IMR-90 (cell line): ENCODE data around the gene NUDCD3. TPM values are rescaled to one million over a fixed set of nuclear protein-coding genes. Genes with fewer than 3 reads are reported as not detected.

Source experiments
- ATAC-seq: fragments of 200-7000 bp; cut with Tn5 transposase; 2 replicates; pipeline ENCODE4 v1.9.1; 2020; ENCODE audit warnings: low read depth, mild to moderate bottlenecking, moderate library complexity
- BruUV-seq: library from RNA; stranded (reverse); fragments of 400-500 nt; replicated peaks from 2 replicates; lab custom pipeline; 2021; lab: Mats Ljungman, UMichigan
- CTCF ChIA-PET: fragments of 300-600 bp; formaldehyde crosslinking; extraction: SDS; loops from one replicate; lab custom pipeline; 2021; ENCODE audit warnings: antibody characterized with exemption; lab: Yijun Ruan, JAX
- POLR2A ChIA-PET: fragments of 300-600 bp; sonication (Branson Sonifier 250); formaldehyde crosslinking; loops from one replicate; lab custom pipeline; 2022; ENCODE audit warnings: antibody characterized with exemption; ENCODE audit not compliant: unreplicated experiment; lab: Charles Lee
- DNase-seq: peaks from one replicate; pipeline ENCODE4 v3.0.0; 2013
- H2AFZ ChIP-seq: replicated peaks from 2 replicates; pipeline ENCODE3; 2013; ENCODE audit warnings: low read length, mild to moderate bottlenecking; ENCODE audit not compliant: poor library complexity
- H2AK5ac ChIP-seq: 2 replicates; pipeline ENCODE4 v1.6.1; 2013; ENCODE audit warnings: low read depth, low read length, inconsistent platforms
- H2AK9ac ChIP-seq: replicated peaks from 2 replicates; pipeline ENCODE3; 2013; ENCODE audit warnings: mild to moderate bottlenecking, low read depth, low read length, moderate library complexity; ENCODE audit not compliant: poor library complexity
- H2BK120ac ChIP-seq: 2 replicates; pipeline ENCODE4 v1.6.1; 2013; ENCODE audit warnings: low read depth, low read length, inconsistent platforms
- H2BK15ac ChIP-seq: 3 replicates; pipeline ENCODE4 v1.6.1; 2013; ENCODE audit warnings: low read depth, low read length, inconsistent platforms
- H2BK20ac ChIP-seq: 2 replicates; pipeline ENCODE4 v1.6.1; 2013; ENCODE audit warnings: low read depth, mild to moderate bottlenecking, inconsistent platforms, low read length, moderate library complexity
- H2BK5ac ChIP-seq: 2 replicates; pipeline ENCODE4 v1.6.1; 2013; ENCODE audit warnings: mild to moderate bottlenecking, low read depth, low read length, inconsistent platforms; ENCODE audit not compliant: poor library complexity, severe bottlenecking
- H3K14ac ChIP-seq: replicated peaks from 2 replicates; pipeline ENCODE4 v1.6.1; 2013; ENCODE audit warnings: low read depth, low read length, inconsistent platforms
- H3K18ac ChIP-seq: 2 replicates; pipeline ENCODE4 v1.6.1; 2013; ENCODE audit warnings: low read depth, low read length, control low read depth
- H3K23ac ChIP-seq: 2 replicates; pipeline ENCODE4 v1.6.1; 2013; ENCODE audit warnings: low read depth, low read length, inconsistent platforms
- H3K27ac ChIP-seq: 2 replicates; pipeline ENCODE4 v1.5.1; 2013; ENCODE audit warnings: mild to moderate bottlenecking, control low read depth, low read length; ENCODE audit not compliant: insufficient read depth
- H3K27me3 ChIP-seq: 2 replicates; pipeline ENCODE4 v1.6.1; 2013; ENCODE audit warnings: low read length; ENCODE audit not compliant: control insufficient read depth, insufficient read depth
- H3K36me3 ChIP-seq: 2 replicates; pipeline ENCODE4 v1.6.1; 2013; ENCODE audit warnings: low read length, mixed read lengths; ENCODE audit not compliant: control insufficient read depth, insufficient read depth
- H3K4ac ChIP-seq: 2 replicates; pipeline ENCODE4 v1.6.1; 2013; ENCODE audit warnings: low read depth, low read length, inconsistent platforms
- H3K4me1 ChIP-seq: 2 replicates; pipeline ENCODE4 v1.6.1; 2013; ENCODE audit warnings: low read length, mixed read lengths; ENCODE audit not compliant: control insufficient read depth, insufficient read depth
- H3K4me2 ChIP-seq: 2 replicates; pipeline ENCODE4 v1.6.1; 2013; ENCODE audit warnings: low read depth, mild to moderate bottlenecking, control low read depth, low read length, moderate library complexity
- H3K4me3 ChIP-seq: 2 replicates; pipeline ENCODE4 v1.5.1; 2013; ENCODE audit warnings: low read depth, mild to moderate bottlenecking, control low read depth, low read length, moderate library complexity; ENCODE audit not compliant: insufficient read depth
- H3K56ac ChIP-seq: 2 replicates; pipeline ENCODE4 v1.6.1; 2013; ENCODE audit warnings: low read length, inconsistent platforms; ENCODE audit not compliant: insufficient read depth; ENCODE audit errors: extremely low read depth
- H3K79me1 ChIP-seq, 2 experiments: 2 replicates each; pipeline ENCODE4 v1.6.1; 2013; ENCODE audit warnings: low read length in 2 of 2, inconsistent platforms in 1 of 2, low read depth in 1 of 2
- H3K9ac ChIP-seq: 2 replicates; pipeline ENCODE4 v1.6.1; 2013; ENCODE audit warnings: low read depth, low read length, control low read depth
- H3K9me1 ChIP-seq: 2 replicates; pipeline ENCODE4 v1.6.1; 2013; ENCODE audit warnings: low read length, inconsistent platforms; ENCODE audit not compliant: insufficient read depth
- H3K9me3 ChIP-seq: 2 replicates; pipeline ENCODE4 v1.6.1; 2013; ENCODE audit warnings: low read length; ENCODE audit not compliant: control insufficient read depth, insufficient read depth
- H4K20me1 ChIP-seq: 2 replicates; pipeline ENCODE4 v1.6.1; 2013; ENCODE audit warnings: low read length, inconsistent platforms; ENCODE audit not compliant: insufficient read depth
- H4K5ac ChIP-seq: 2 replicates; pipeline ENCODE4 v1.6.1; 2013; ENCODE audit warnings: mild to moderate bottlenecking, low read depth, low read length, control low read depth
- H4K8ac ChIP-seq, 2 experiments: 2 replicates each; pipeline ENCODE4 v1.6.1; 2013; ENCODE audit warnings: low read depth in 2 of 2, low read length in 2 of 2, control low read depth in 1 of 2, inconsistent platforms in 1 of 2
- H4K91ac ChIP-seq: 2 replicates; pipeline ENCODE4 v1.6.1; 2013; ENCODE audit warnings: low read depth, low read length, inconsistent platforms; ENCODE audit not compliant: insufficient read depth
- BHLHE40 ChIP-seq: fragments of 150-350 bp; IDR thresholded peaks from 2 replicates; pipeline ENCODE4 v1.6.1; 2016; ENCODE audit warnings: mild to moderate bottlenecking, low read depth, low read length
- CEBPB ChIP-seq: IDR thresholded peaks from 2 replicates; pipeline ENCODE4 v1.6.1; 2012; ENCODE audit warnings: low read depth, low read length, improper control_type of control experiment
- CHD1 ChIP-seq: IDR thresholded peaks from 2 replicates; pipeline ENCODE4 v1.6.1; 2012; ENCODE audit warnings: low read depth, low read length, improper control_type of control experiment
- FOS ChIP-seq: fragments of 150-350 bp; IDR thresholded peaks from 2 replicates; pipeline ENCODE4 v1.6.1; 2016; ENCODE audit warnings: low read depth, low read length
- MAFK ChIP-seq: IDR thresholded peaks from 2 replicates; pipeline ENCODE4 v1.6.1; 2012; ENCODE audit warnings: low read depth, low read length, improper control_type of control experiment
- MAZ ChIP-seq: IDR thresholded peaks from 2 replicates; pipeline ENCODE4 v1.6.1; 2012; ENCODE audit warnings: low read depth, mild to moderate bottlenecking, low read length, improper control_type of control experiment, moderate library complexity, borderline replicate concordance
- MXI1 ChIP-seq: IDR thresholded peaks from 2 replicates; pipeline ENCODE4 v1.6.1; 2012; ENCODE audit warnings: low read depth, mild to moderate bottlenecking, low read length, moderate library complexity, borderline replicate concordance
- NFE2L2 ChIP-seq: fragments of 150-350 bp; IDR thresholded peaks from 2 replicates; pipeline ENCODE4 v1.6.1; 2016; ENCODE audit warnings: low read depth, mild to moderate bottlenecking, low read length
- POLR2A ChIP-seq: IDR thresholded peaks from 2 replicates; pipeline ENCODE4 v1.6.1; 2012; ENCODE audit warnings: mild to moderate bottlenecking, low read depth, low read length
- RAD21 ChIP-seq: IDR thresholded peaks from 2 replicates; pipeline ENCODE4 v1.6.1; 2012; ENCODE audit warnings: low read length, improper control_type of control experiment
- RCOR1 ChIP-seq: IDR thresholded peaks from 2 replicates; pipeline ENCODE4 v1.6.1; 2012; ENCODE audit warnings: mild to moderate bottlenecking, low read length, improper control_type of control experiment; ENCODE audit not compliant: insufficient replicate concordance
- RFX5 ChIP-seq: IDR thresholded peaks from 2 replicates; pipeline ENCODE4 v1.8.0; 2012; ENCODE audit warnings: low read depth, mild to moderate bottlenecking, low read length, moderate library complexity
- SMC3 ChIP-seq: fragments of 150-350 bp; IDR thresholded peaks from 2 replicates; pipeline ENCODE4 v1.6.1; 2016; ENCODE audit warnings: low read depth, mild to moderate bottlenecking, antibody characterized with exemption, low read length, moderate library complexity
- USF2 ChIP-seq: fragments of 150-350 bp; IDR thresholded peaks from 2 replicates; pipeline ENCODE4 v1.6.1; 2017; ENCODE audit warnings: mild to moderate bottlenecking, antibody characterized with exemption, low read length, low read depth
- WGBS, 2 experiments: methylation state at CpG; one replicate each; pipeline versions ENCODE4 v1.1.5 to v1.1.7; 2013; ENCODE audit warnings: missing lambda C conversion rate in 2 of 2; ENCODE audit not compliant: insufficient read length in 1 of 2; ENCODE audit errors: extremely low coverage in 2 of 2; 5-methylcytosine and 5-hydroxymethylcytosine counted together
- dilution Hi-C: fragments of 300-500 bp; cut with HindIII; formaldehyde crosslinking; loops from one replicate; pipeline ENCODE4 v1.14.3; 2018; ENCODE audit warnings: low sequenced_read_pairs; ENCODE audit not compliant: unreplicated experiment
- in situ Hi-C: fragments of 300-500 bp; cut with MboI; formaldehyde crosslinking; loops from 3 replicates; pipeline ENCODE4 v1.14.3; 2019; ENCODE audit warnings: low sequenced_read_pairs, inconsistent platforms, mixed read lengths
- intact Hi-C: fragments of 100-400 bp; cut with micrococcal nuclease; formaldehyde crosslinking; loops from 2 replicates; pipeline ENCODE4 v1.10.0; 2022
- polyA plus RNA-seq, 3 experiments: library from polyadenylated mRNA; depleted of rRNA; stranded (reverse); fragments of >200 nt; gene quantifications; 2 replicates each; pipeline ENCODE4 v1.2.3, GENCODE V29; 2012; ENCODE audit warnings: low replicate concordance in 1 of 3
- total RNA-seq: library from RNA; depleted of rRNA; stranded (reverse); fragments of >200 nt; gene quantifications from 2 replicates; pipeline ENCODE4 v1.2.3, GENCODE V29; 2012
- TF ChIP-seq, protein P1 (sequence below): conservative IDR thresholded peaks from 2 replicates; pipeline ENCODE4 v1.5.1; 2012; ENCODE audit warnings: mild to moderate bottlenecking, low read depth, low read length, improper control_type of control experiment
- TF ChIP-seq, protein P2 (sequence below): fragments of 150-350 bp; IDR thresholded peaks from 2 replicates; pipeline ENCODE4 v1.6.1; 2016; ENCODE audit warnings: low read depth, mild to moderate bottlenecking, low read length, moderate library complexity, borderline replicate concordance

The NUDCD3 gene
- total and polyA plus RNA-seq, 2 of the 4 experiments (the other 2 are of a cell fraction): 49.5 to 76.0 TPM

GRCh38 chr7:44375236-44375699 is 115.2 kb downstream of the NUDCD3 start:
- ChIA-PET POLR2A (no interaction called here), CTCF (no interaction called here)
- Histone ChIP-seq H3K4me3 (no peak overlapping the region), H2BK20ac (no peak overlapping the region), H3K4ac (no peak overlapping the region), H3K9ac (no peak overlapping the region), H2AK9ac (no peak overlapping the region), H3K79me1 (peaks cover 0 to 11% of the 10 kb centered on the region in 2 experiments; a peak in 2 of 4 replicates), H3K36me3 (no peaks in the 10 kb centered on the region), H2BK120ac (no peak overlapping the region), H2AFZ (no peak overlapping the region), H2AK5ac (no peak overlapping the region), H4K20me1 (no peaks in the 10 kb centered on the region), H3K18ac (no peak overlapping the region), H3K27ac (no peak overlapping the region), H3K56ac (no peak overlapping the region), H3K4me1 (peaks cover 19% of the 10 kb centered on the region), H3K14ac (no peak overlapping the region), H3K27me3 (no peaks in the 10 kb centered on the region), H4K5ac (no peak overlapping the region), H3K4me2 (no peak overlapping the region), H3K9me3 (no peaks in the 10 kb centered on the region), H2BK15ac (no peak overlapping the region), H4K91ac (no peak overlapping the region), H3K9me1 (peaks cover 36% of the 10 kb centered on the region), H4K8ac (no peak overlapping the region), H2BK5ac (no peak overlapping the region), H3K23ac (no peak overlapping the region)
- no peak for ATAC-seq
- DNase-seq: no peak
- 67% methylated on average over 1 of the region's 9 CpGs; no CpG with 5 or more reads in 1 of the 2 experiments for WGBS, 2 experiments
- in situ Hi-C loops: no loop called here
- TF ChIP-seq, protein P1, sequence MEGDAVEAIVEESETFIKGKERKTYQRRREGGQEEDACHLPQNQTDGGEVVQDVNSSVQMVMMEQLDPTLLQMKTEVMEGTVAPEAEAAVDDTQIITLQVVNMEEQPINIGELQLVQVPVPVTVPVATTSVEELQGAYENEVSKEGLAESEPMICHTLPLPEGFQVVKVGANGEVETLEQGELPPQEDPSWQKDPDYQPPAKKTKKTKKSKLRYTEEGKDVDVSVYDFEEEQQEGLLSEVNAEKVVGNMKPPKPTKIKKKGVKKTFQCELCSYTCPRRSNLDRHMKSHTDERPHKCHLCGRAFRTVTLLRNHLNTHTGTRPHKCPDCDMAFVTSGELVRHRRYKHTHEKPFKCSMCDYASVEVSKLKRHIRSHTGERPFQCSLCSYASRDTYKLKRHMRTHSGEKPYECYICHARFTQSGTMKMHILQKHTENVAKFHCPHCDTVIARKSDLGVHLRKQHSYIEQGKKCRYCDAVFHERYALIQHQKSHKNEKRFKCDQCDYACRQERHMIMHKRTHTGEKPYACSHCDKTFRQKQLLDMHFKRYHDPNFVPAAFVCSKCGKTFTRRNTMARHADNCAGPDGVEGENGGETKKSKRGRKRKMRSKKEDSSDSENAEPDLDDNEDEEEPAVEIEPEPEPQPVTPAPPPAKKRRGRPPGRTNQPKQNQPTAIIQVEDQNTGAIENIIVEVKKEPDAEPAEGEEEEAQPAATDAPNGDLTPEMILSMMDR: no peak
- TF ChIP-seq USF2: no peak
- TF ChIP-seq RAD21: no peak
- no peak for TF ChIP-seq BHLHE40
- TF ChIP-seq FOS: no peak
- TF ChIP-seq RFX5: no peak
- TF ChIP-seq CHD1: no peak
- no peak for TF ChIP-seq POLR2A
- TF ChIP-seq NFE2L2: no peak
- TF ChIP-seq, protein P2, sequence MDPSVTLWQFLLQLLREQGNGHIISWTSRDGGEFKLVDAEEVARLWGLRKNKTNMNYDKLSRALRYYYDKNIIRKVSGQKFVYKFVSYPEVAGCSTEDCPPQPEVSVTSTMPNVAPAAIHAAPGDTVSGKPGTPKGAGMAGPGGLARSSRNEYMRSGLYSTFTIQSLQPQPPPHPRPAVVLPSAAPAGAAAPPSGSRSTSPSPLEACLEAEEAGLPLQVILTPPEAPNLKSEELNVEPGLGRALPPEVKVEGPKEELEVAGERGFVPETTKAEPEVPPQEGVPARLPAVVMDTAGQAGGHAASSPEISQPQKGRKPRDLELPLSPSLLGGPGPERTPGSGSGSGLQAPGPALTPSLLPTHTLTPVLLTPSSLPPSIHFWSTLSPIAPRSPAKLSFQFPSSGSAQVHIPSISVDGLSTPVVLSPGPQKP: no peak
- TF ChIP-seq MAZ: no peak
- TF ChIP-seq CEBPB: no peak
- no peak for TF ChIP-seq MAFK
- TF ChIP-seq SMC3: no peak
- no peak for TF ChIP-seq MXI1
- no peak for TF ChIP-seq RCOR1
- BruUV-seq: no TSS peak
- dilution Hi-C loops: no loop called here
- intact Hi-C loops: no loop called here
